GM12878 (cell line): Measurements from ENCODE around the gene MYL12B. TPM values are rescaled to one million over a fixed set of nuclear protein-coding genes. Genes with fewer than 3 reads are reported as not detected.

ENCODE experiments used
- CHD2 ChIP-seq: IDR thresholded peaks from 2 replicates; pipeline ENCODE4 v1.6.1; 2011; ENCODE audit warnings: low read depth, low read length, improper control_type of control experiment, borderline replicate concordance
- ESRRA ChIP-seq: IDR thresholded peaks from 2 replicates; pipeline ENCODE4 v1.6.1; 2012; ENCODE audit warnings: mild to moderate bottlenecking, low read length, improper control_type of control experiment
- IKZF1 ChIP-seq: fragments of 450-650 bp; conservative IDR thresholded peaks from 2 replicates; pipeline ENCODE4 v1.6.1; 2017; ENCODE audit warnings: antibody characterized with exemption, mild to moderate bottlenecking
- KLF5 ChIP-seq: fragments of 450-650 bp; IDR thresholded peaks from 2 replicates; pipeline ENCODE4 v1.6.1; 2014; ENCODE audit warnings: mild to moderate bottlenecking; ENCODE audit not compliant: partially characterized antibody
- MEF2A ChIP-seq: IDR thresholded peaks from 2 replicates; pipeline ENCODE4 v1.6.1; 2011; ENCODE audit warnings: low read depth, mild to moderate bottlenecking, low read length, moderate library complexity; ENCODE audit not compliant: insufficient read depth
- MTA3 ChIP-seq: IDR thresholded peaks from 2 replicates; pipeline ENCODE4 v1.6.1; 2012; ENCODE audit warnings: low read length, inconsistent platforms, borderline replicate concordance
- NBN ChIP-seq: fragments of 450-650 bp; IDR thresholded peaks from 2 replicates; pipeline ENCODE4 v1.6.1; 2016
- RELA ChIP-seq: fragments of 450-650 bp; IDR thresholded peaks from 2 replicates; pipeline ENCODE4 v1.8.0; 2014; ENCODE audit warnings: borderline replicate concordance; ENCODE audit not compliant: partially characterized antibody
- TAF1 ChIP-seq: IDR thresholded peaks from 2 replicates; pipeline ENCODE4 v1.6.1; 2011; ENCODE audit warnings: mild to moderate bottlenecking, low read depth, low read length, borderline replicate concordance
- TARDBP ChIP-seq: IDR thresholded peaks from 2 replicates; pipeline ENCODE4 v1.6.1; 2016; ENCODE audit warnings: borderline replicate concordance
- ZBED1 ChIP-seq: IDR thresholded peaks from 2 replicates; pipeline ENCODE4 v1.6.1; 2016; ENCODE audit warnings: borderline replicate concordance
- ZNF24 ChIP-seq: fragments of 450-650 bp; IDR thresholded peaks from 2 replicates; pipeline ENCODE4 v1.6.1; 2017; ENCODE audit warnings: antibody characterized with exemption, mild to moderate bottlenecking
- polyA plus RNA-seq, 11 experiments: library from polyadenylated mRNA; depleted of rRNA in 4 of 11; unstranded in 6 of 11; stranded (reverse) in 5 of 11; fragments of >200 nt; fragmentation: Nextera tagmentation in 4 of 11; fragmentation: Illumina TruSeq in 1 of 11; extraction: Ambion mirVana in 4 of 11; extraction: Trizol in 1 of 11; gene quantifications; 1 replicate in 1 of 11; 2 replicates in 10 of 11; pipeline versions ENCODE4 v1.2.1 to v1.2.3, GENCODE V29; 2011 to 2016; ENCODE audit warnings: inconsistent platforms in 2 of 11, missing spikeins in 2 of 11, low read depth in 1 of 11
- total RNA-seq, 4 experiments: library from RNA; depleted of rRNA in 3 of 4; stranded (reverse); fragments of >200 nt in 3 of 4; fragmentation: Illumina TruSeq in 1 of 4; extraction: Trizol in 1 of 4; gene quantifications; 2 replicates each; pipeline versions ENCODE4 v1.2.1 to v1.2.3, GENCODE V29; 2013 to 2021
- TF ChIP-seq, protein P1 (sequence below): IDR thresholded peaks from 2 replicates; pipeline ENCODE4 v1.6.1; 2012; ENCODE audit warnings: improper control_type of control experiment, low read depth, low read length; ENCODE audit not compliant: insufficient replicate concordance
- TF ChIP-seq, protein P2 (sequence below): fragments of 450-650 bp; IDR thresholded peaks from 2 replicates; pipeline ENCODE4 v1.6.1; 2017; ENCODE audit warnings: antibody characterized with exemption, mild to moderate bottlenecking, moderate library complexity
- TF ChIP-seq, protein P3 (sequence below): fragments of 450-650 bp; IDR thresholded peaks from 2 replicates; pipeline ENCODE4 v1.6.1; 2016; ENCODE audit warnings: mild to moderate bottlenecking
- TF ChIP-seq, protein P4 (sequence below): IDR thresholded peaks from 2 replicates; pipeline ENCODE4 v1.6.1; 2011; ENCODE audit warnings: low read depth, mild to moderate bottlenecking, low read length, moderate library complexity, borderline replicate concordance; ENCODE audit errors: extremely low read depth
- TF ChIP-seq, protein P5 (sequence below): fragments of 450-650 bp; IDR thresholded peaks from 2 replicates; pipeline ENCODE4 v1.6.1; 2017; ENCODE audit warnings: mild to moderate bottlenecking, low read depth, inconsistent platforms; ENCODE audit not compliant: poor library complexity, severe bottlenecking

Gene MYL12B
- total and polyA plus RNA-seq, 10 of the 15 experiments (the other 5 are each of a cell fraction or from before 2014, with no cell fraction given) = 179 to 739 (median 400) TPM

DNA sequence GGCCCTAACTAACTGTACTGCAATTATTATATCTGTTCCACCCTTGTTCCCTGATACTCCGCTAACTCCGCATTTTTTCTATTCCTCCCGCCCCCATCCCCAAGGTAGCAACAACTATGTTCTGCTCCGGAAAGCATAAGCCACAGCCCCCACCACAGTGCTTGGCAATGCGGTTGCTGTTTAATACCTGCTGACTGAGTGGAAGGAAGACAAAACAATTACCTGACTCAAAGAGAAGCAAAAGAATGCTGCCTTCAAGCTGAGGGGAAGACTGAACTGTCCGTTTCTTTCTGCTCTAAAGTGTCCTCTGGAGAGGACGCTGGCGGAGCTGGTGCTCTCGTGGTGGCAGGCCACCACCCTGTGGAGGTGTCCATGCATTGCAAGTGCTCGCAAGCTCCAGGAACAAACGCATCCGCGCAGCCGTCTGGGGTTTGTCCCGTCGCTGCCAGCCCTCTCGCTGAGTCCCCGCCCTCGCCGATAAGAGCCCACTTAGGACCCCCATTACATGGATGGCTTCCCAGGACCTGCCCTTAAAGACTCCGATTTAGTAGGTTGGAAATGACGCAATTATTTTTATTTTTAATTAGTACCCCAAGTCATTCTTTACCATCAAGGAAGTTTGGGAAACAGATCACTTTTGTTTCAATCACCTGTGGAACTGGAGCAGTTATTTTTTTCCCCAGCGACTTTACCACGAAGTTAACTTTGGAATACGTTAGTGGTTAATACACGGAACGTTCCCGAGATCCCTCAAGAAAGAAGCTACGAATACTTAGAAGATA lies 15.9 kb upstream of the MYL12B start (continued):
- TF ChIP-seq, protein P1, sequence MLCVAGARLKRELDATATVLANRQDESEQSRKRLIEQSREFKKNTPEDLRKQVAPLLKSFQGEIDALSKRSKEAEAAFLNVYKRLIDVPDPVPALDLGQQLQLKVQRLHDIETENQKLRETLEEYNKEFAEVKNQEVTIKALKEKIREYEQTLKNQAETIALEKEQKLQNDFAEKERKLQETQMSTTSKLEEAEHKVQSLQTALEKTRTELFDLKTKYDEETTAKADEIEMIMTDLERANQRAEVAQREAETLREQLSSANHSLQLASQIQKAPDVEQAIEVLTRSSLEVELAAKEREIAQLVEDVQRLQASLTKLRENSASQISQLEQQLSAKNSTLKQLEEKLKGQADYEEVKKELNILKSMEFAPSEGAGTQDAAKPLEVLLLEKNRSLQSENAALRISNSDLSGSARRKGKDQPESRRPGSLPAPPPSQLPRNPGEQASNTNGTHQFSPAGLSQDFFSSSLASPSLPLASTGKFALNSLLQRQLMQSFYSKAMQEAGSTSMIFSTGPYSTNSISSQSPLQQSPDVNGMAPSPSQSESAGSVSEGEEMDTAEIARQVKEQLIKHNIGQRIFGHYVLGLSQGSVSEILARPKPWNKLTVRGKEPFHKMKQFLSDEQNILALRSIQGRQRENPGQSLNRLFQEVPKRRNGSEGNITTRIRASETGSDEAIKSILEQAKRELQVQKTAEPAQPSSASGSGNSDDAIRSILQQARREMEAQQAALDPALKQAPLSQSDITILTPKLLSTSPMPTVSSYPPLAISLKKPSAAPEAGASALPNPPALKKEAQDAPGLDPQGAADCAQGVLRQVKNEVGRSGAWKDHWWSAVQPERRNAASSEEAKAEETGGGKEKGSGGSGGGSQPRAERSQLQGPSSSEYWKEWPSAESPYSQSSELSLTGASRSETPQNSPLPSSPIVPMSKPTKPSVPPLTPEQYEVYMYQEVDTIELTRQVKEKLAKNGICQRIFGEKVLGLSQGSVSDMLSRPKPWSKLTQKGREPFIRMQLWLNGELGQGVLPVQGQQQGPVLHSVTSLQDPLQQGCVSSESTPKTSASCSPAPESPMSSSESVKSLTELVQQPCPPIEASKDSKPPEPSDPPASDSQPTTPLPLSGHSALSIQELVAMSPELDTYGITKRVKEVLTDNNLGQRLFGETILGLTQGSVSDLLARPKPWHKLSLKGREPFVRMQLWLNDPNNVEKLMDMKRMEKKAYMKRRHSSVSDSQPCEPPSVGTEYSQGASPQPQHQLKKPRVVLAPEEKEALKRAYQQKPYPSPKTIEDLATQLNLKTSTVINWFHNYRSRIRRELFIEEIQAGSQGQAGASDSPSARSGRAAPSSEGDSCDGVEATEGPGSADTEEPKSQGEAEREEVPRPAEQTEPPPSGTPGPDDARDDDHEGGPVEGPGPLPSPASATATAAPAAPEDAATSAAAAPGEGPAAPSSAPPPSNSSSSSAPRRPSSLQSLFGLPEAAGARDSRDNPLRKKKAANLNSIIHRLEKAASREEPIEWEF = no peak
- TF ChIP-seq CHD2 (0 out of 2 replicates have a peak, but pooled peaks have one; percentile 44), KLF5 (no peak), MEF2A (peak; percentile 61; the same call in 1 of the 2 replicates), IKZF1 (peak; percentile 48), MTA3 (peak; percentile 70; the same call in 1 of the 2 replicates), ESRRA (no peak), ZBED1 (no peak), TARDBP (no peak), NBN (peak; percentile 82), RELA (no peak), TAF1 (peak; percentile 38; the same call in 1 of the 2 replicates), ZNF24 (0 out of 2 replicates have a peak, but pooled peaks have one; percentile 24)
- TF ChIP-seq, protein P2, sequence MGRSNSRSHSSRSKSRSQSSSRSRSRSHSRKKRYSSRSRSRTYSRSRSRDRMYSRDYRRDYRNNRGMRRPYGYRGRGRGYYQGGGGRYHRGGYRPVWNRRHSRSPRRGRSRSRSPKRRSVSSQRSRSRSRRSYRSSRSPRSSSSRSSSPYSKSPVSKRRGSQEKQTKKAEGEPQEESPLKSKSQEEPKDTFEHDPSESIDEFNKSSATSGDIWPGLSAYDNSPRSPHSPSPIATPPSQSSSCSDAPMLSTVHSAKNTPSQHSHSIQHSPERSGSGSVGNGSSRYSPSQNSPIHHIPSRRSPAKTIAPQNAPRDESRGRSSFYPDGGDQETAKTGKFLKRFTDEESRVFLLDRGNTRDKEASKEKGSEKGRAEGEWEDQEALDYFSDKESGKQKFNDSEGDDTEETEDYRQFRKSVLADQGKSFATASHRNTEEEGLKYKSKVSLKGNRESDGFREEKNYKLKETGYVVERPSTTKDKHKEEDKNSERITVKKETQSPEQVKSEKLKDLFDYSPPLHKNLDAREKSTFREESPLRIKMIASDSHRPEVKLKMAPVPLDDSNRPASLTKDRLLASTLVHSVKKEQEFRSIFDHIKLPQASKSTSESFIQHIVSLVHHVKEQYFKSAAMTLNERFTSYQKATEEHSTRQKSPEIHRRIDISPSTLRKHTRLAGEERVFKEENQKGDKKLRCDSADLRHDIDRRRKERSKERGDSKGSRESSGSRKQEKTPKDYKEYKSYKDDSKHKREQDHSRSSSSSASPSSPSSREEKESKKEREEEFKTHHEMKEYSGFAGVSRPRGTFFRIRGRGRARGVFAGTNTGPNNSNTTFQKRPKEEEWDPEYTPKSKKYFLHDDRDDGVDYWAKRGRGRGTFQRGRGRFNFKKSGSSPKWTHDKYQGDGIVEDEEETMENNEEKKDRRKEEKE = no peak
- TF ChIP-seq, protein P3, sequence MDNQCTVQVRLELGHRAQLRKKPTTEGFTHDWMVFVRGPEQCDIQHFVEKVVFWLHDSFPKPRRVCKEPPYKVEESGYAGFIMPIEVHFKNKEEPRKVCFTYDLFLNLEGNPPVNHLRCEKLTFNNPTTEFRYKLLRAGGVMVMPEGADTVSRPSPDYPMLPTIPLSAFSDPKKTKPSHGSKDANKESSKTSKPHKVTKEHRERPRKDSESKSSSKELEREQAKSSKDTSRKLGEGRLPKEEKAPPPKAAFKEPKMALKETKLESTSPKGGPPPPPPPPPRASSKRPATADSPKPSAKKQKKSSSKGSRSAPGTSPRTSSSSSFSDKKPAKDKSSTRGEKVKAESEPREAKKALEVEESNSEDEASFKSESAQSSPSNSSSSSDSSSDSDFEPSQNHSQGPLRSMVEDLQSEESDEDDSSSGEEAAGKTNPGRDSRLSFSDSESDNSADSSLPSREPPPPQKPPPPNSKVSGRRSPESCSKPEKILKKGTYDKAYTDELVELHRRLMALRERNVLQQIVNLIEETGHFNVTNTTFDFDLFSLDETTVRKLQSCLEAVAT = no peak
- TF ChIP-seq, protein P4, sequence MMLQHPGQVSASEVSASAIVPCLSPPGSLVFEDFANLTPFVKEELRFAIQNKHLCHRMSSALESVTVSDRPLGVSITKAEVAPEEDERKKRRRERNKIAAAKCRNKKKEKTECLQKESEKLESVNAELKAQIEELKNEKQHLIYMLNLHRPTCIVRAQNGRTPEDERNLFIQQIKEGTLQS = no peak
- TF ChIP-seq, protein P5, sequence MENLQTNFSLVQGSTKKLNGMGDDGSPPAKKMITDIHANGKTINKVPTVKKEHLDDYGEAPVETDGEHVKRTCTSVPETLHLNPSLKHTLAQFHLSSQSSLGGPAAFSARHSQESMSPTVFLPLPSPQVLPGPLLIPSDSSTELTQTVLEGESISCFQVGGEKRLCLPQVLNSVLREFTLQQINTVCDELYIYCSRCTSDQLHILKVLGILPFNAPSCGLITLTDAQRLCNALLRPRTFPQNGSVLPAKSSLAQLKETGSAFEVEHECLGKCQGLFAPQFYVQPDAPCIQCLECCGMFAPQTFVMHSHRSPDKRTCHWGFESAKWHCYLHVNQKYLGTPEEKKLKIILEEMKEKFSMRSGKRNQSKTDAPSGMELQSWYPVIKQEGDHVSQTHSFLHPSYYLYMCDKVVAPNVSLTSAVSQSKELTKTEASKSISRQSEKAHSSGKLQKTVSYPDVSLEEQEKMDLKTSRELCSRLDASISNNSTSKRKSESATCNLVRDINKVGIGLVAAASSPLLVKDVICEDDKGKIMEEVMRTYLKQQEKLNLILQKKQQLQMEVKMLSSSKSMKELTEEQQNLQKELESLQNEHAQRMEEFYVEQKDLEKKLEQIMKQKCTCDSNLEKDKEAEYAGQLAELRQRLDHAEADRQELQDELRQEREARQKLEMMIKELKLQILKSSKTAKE = peak; percentile 44
